PFSK-1 (cell line): ENCODE measurements around the gene TRIM44.

Experiments
- POLR2AphosphoS5 ChIP-seq: IDR thresholded peaks from 2 replicates; pipeline ENCODE4 v1.6.1; 2012; ENCODE audit warnings: low read depth, mild to moderate bottlenecking, control low read depth, low read length, moderate library complexity
- TF ChIP-seq, protein P1 (sequence below), 2 experiments: IDR thresholded peaks; 2 replicates each; pipeline versions ENCODE4 v1.6.1 to v1.8.0; 2011 to 2012; ENCODE audit warnings: low read depth in 2 of 2, low read length in 2 of 2, control low read depth in 1 of 2, inconsistent platforms in 1 of 2, mild to moderate bottlenecking in 1 of 2, moderate library complexity in 1 of 2; ENCODE audit not compliant: insufficient read depth in 1 of 2

DNA sequence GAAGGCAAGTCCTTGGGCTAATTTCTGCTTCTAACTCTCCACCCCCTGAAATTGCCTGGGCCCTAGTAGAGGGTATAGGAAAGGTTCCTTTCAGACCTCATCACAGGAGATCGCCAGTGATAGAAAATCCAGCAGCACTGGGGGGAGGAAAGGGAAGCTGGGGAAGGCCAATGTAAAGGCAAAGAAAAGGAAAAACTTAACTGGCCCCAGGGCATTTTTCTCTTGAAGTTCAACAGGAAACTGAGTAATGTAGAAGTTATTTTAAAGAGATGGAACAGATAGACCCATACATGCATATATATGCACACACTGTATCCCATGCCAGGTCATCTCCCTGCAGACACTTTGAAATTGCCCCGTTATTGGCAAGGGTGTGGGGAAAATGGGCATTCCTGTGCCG lies 134.0 kb downstream of the TRIM44 start:
- TF ChIP-seq, protein P1, sequence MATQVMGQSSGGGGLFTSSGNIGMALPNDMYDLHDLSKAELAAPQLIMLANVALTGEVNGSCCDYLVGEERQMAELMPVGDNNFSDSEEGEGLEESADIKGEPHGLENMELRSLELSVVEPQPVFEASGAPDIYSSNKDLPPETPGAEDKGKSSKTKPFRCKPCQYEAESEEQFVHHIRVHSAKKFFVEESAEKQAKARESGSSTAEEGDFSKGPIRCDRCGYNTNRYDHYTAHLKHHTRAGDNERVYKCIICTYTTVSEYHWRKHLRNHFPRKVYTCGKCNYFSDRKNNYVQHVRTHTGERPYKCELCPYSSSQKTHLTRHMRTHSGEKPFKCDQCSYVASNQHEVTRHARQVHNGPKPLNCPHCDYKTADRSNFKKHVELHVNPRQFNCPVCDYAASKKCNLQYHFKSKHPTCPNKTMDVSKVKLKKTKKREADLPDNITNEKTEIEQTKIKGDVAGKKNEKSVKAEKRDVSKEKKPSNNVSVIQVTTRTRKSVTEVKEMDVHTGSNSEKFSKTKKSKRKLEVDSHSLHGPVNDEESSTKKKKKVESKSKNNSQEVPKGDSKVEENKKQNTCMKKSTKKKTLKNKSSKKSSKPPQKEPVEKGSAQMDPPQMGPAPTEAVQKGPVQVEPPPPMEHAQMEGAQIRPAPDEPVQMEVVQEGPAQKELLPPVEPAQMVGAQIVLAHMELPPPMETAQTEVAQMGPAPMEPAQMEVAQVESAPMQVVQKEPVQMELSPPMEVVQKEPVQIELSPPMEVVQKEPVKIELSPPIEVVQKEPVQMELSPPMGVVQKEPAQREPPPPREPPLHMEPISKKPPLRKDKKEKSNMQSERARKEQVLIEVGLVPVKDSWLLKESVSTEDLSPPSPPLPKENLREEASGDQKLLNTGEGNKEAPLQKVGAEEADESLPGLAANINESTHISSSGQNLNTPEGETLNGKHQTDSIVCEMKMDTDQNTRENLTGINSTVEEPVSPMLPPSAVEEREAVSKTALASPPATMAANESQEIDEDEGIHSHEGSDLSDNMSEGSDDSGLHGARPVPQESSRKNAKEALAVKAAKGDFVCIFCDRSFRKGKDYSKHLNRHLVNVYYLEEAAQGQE (IDR thresholded peaks at IDR 0.05; ENCODE audit: insufficient read depth in 1 of 2, low read depth in 2 of 2, low read length in 2 of 2) = no peak
- no peak for TF ChIP-seq POLR2AphosphoS5
